NK-92 (cell line): ENCODE data around the gene C10orf71.

Experiments used
- DNase-seq: peaks from one replicate; lab custom pipeline; 2025; ENCODE audit not compliant: unreplicated experiment; lab: John Stamatoyannopoulos, UW

C10orf71 gene

GRCh38 chr10:49293208-49293603 lies 5.8 kb upstream of the C10orf71 start:
- no peak for DNase-seq

- DNase-seq: no peak
Observed at GRCh38 chr10:49294731-49295130, 4.2 kb upstream of the C10orf71 start.

- no peak for DNase-seq
Observed at GRCh38 chr10:49295297-49295696, 3.7 kb upstream of the C10orf71 start.

- DNase-seq: no peak
Observed at GRCh38 chr10:49296382-49296781, 2.6 kb upstream of the C10orf71 start.

GRCh38 chr10:49296836-49297235 lies 2.1 kb upstream of the C10orf71 start:
- no peak for DNase-seq

GRCh38 chr10:49297818-49298670 lies 926 bp upstream of the C10orf71 start:
- no peak for DNase-seq

GRCh38 chr10:49298671-49298982 lies 343 bp upstream of the C10orf71 start:
- DNase-seq: no peak

- no peak for DNase-seq
Observed at GRCh38 chr10:49299816-49300139, 808 bp downstream of the C10orf71 start.

- no peak for DNase-seq
Observed at GRCh38 chr10:49300140-49300974, 1.4 kb downstream of the C10orf71 start.

GRCh38 chr10:49301302-49301701 lies 2.3 kb downstream of the C10orf71 start:
- DNase-seq: no peak

- DNase-seq: no peak
Observed at GRCh38 chr10:49302088-49302487, 3.1 kb downstream of the C10orf71 start.

GRCh38 chr10:49303711-49304110 lies 4.7 kb downstream of the C10orf71 start:
- DNase-seq: no peak

- no peak for DNase-seq
Observed at GRCh38 chr10:49304137-49304536, 5.2 kb downstream of the C10orf71 start.

GRCh38 chr10:49307921-49308320 lies 9.0 kb downstream of the C10orf71 start:
- DNase-seq: no peak

GRCh38 chr10:49308881-49309280 lies 9.9 kb downstream of the C10orf71 start:
- DNase-seq: no peak

- no peak for DNase-seq
Observed at GRCh38 chr10:49309691-49310411, 10.9 kb downstream of the C10orf71 start.

GRCh38 chr10:49310460-49310859 lies 11.5 kb downstream of the C10orf71 start:
- no peak for DNase-seq

GRCh38 chr10:49310901-49311554 lies 12.1 kb downstream of the C10orf71 start:
- no peak for DNase-seq

GRCh38 chr10:49311555-49312236 lies 12.7 kb downstream of the C10orf71 start:
- DNase-seq: no peak

- DNase-seq: no peak
Observed at GRCh38 chr10:49312246-49312869, 13.4 kb downstream of the C10orf71 start.
